Measurements from ENCODE around the gene THAP4.

THAP4 gene

DNA sequence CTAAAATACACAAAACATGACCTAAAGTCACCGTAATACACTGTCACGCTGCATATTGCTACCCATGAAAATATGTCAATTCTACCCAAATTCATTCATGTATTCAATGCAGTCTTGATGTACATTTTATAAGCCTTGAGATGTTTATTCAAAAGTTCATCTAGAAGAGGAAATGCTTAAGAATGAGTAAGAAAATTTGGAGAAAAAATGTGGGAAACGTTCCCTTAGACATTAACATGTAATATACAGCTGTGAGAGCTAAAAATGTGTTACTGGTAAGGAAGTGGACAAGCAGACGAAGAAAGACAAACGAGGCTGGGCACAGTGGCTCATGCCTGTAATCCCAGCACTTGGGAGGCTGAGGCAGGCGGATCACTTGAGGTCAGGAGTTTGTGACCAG, 37.3 kb downstream of the THAP4 start:
- no peak overlapping the region for H3K27ac ChIP-seq
- no peak for DNase-seq
- H3K27me3 ChIP-seq (replicated peaks) = no peaks in the 10 kb centered on the region
- in situ Hi-C loops (cut with HindIII; ENCODE audit: low pct_ligation_motif_present, low sequenced_read_pairs) = no loop called here
- H3K4me3 ChIP-seq (ENCODE audit: low read depth, low read length) = no peak overlapping the region
- peaks cover 14% of the 10 kb centered on the region for H3K36me3 ChIP-seq (replicated peaks)
- TF ChIP-seq CTCF (IDR thresholded peaks at IDR 0.05; ENCODE audit: low read depth, low read length, missing control alignments) = no peak

DNA sequence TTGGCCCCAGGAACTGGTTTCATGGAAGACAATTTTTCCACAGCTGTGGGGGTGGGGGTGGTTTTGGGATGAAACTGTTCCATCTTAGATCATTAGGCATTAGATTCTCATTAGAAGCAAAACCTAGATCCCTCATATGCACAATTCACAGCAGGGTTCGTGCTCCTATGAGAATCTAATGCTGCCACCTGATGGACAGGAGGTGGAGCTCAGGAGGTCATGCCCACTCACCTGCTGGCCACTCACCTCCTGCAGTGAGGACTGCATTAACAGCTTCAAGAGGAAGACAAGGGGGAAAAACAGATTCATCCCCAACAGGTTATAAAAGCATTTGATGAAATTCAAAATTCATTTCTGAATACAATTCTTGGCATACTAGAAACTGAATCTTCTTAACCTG, 38.5 kb downstream of the THAP4 start:
- peak; percentile 32 for TF ChIP-seq CTCF (IDR thresholded peaks at IDR 0.05; ENCODE audit: low read depth, low read length, missing control alignments)
- Histone ChIP-seq H3K27me3 (replicated peaks) (no peaks in the 10 kb centered on the region), H3K36me3 (replicated peaks) (peaks cover 18% of the 10 kb centered on the region), H3K4me3 (ENCODE audit: low read depth, low read length) (no peak overlapping the region), H3K27ac (no peak overlapping the region)
- in situ Hi-C loops (cut with HindIII; ENCODE audit: low pct_ligation_motif_present, low sequenced_read_pairs) = no loop called here
- no peak for DNase-seq

- DNase-seq = no peak
- in situ Hi-C loops (cut with HindIII; ENCODE audit: low pct_ligation_motif_present, low sequenced_read_pairs) = no loop called here
- Histone ChIP-seq H3K27ac (no peak overlapping the region), H3K27me3 (replicated peaks) (no peaks in the 10 kb centered on the region), H3K4me3 (ENCODE audit: low read depth, low read length) (no peak overlapping the region), H3K36me3 (replicated peaks) (peaks cover 18% of the 10 kb centered on the region)
- TF ChIP-seq CTCF (IDR thresholded peaks at IDR 0.05; ENCODE audit: low read depth, low read length, missing control alignments) = no peak
Observed at GRCh38 chr2:241598061-241598460, 38.9 kb downstream of the THAP4 start.

DNA sequence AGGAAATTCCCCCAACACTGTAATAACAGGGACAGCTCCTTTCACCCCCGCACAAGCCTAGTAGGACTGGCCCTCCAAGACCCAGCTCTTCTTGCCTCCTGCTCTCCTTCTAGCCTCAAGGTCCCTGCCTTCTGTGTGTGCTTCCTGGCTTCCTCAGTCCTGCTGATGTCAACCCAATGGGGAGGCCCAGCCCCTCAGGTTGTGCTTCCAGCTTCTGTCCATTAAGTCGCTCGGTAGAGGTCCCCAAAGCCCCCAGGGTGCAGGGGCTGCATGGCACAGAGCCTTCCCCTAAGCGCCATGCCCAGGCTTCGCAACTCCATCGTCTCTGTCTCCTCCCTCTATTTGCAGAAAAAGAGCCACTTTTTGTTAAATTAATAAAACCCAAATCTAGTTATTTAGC, 39.4 kb downstream of the THAP4 start:
- Histone ChIP-seq H3K4me3 (ENCODE audit: low read depth, low read length) (no peak overlapping the region), H3K36me3 (replicated peaks) (peaks cover 15% of the 10 kb centered on the region), H3K27me3 (replicated peaks) (no peaks in the 10 kb centered on the region), H3K27ac (no peak overlapping the region)
- no peak for TF ChIP-seq CTCF (IDR thresholded peaks at IDR 0.05; ENCODE audit: low read depth, low read length, missing control alignments)
- in situ Hi-C loops (cut with HindIII; ENCODE audit: low pct_ligation_motif_present, low sequenced_read_pairs) = no loop called here
- DNase-seq = no peak

DNA sequence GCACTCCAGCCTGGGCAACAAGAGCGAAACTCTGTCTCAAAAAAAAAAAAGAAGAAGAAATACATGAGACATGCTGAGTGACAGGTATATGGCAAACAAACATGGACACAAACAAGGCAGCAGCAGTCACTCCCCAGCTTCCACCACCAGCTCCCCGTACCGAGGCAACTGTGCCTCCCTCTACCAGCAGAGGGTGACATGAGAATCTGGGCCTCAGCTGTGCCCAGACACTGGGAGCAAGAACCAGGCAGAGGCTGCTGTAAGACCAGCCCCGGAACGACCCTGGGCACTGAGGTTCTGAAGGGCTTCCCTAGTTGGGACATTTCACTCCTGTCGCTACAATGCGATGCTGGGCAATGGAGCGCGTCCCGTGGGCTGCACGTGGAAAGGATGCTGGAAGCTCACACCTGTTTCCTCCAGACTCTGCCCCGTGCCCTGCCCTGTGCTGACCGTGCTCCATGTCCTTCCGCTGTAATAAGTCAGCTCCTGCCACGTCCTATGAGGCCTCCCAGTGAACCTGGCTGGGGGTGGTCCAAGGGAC, 41.3 kb downstream of the THAP4 start:
- in situ Hi-C loops (cut with HindIII; ENCODE audit: low pct_ligation_motif_present, low sequenced_read_pairs) = no loop called here
- DNase-seq = no peak
- Histone ChIP-seq H3K27ac (no peak overlapping the region), H3K36me3 (replicated peaks) (peaks cover 7% of the 10 kb centered on the region), H3K4me3 (ENCODE audit: low read depth, low read length) (no peak overlapping the region), H3K27me3 (replicated peaks) (no peaks in the 10 kb centered on the region)
- TF ChIP-seq CTCF (IDR thresholded peaks at IDR 0.05; ENCODE audit: low read depth, low read length, missing control alignments) = peak; percentile 68

DNA sequence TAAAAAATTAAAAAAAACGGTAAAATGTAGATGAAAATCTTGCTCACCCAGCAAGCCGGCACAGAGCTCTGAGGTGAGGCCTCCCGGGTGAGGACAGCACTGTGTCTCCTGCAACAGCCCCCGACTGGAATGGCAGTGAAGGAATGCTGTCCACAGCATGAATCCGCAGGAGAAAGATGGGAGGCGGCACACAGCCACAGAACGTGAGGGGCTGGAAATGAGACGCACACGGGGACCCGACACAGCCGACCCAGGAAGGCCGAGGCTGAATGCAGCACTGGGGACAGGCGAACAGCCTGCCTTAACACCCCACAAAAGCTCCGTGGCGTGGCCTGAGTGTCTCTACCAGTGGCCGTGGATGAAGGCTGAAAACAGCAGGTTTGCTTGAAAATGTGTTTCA, 43.7 kb downstream of the THAP4 start:
- no peak overlapping the region for H3K4me3 ChIP-seq (ENCODE audit: low read depth, low read length)
- no peaks in the 10 kb centered on the region for H3K27me3 ChIP-seq (replicated peaks)
- H3K27ac ChIP-seq = no peak overlapping the region
- in situ Hi-C loops (cut with HindIII; ENCODE audit: low pct_ligation_motif_present, low sequenced_read_pairs) = no loop called here
- no peak for TF ChIP-seq CTCF (IDR thresholded peaks at IDR 0.05; ENCODE audit: low read depth, low read length, missing control alignments)
- no peak for DNase-seq
- H3K36me3 ChIP-seq (replicated peaks) = peaks cover 5% of the 10 kb centered on the region
